G401.6 (cell line): ENCODE data around the gene XPR1.
"Not testable (repeated sequence)": the region's sequence is repeated elsewhere in the genome, so short reads cannot be mapped to it uniquely, and the experiment has no call there.

Experiments used
- FAIRE-seq: peaks from 2 replicates; lab custom pipeline; 2012; peaks lifted over from hg19 to GRCh38; lab: Jason Lieb, UNC

Gene XPR1

DNA sequence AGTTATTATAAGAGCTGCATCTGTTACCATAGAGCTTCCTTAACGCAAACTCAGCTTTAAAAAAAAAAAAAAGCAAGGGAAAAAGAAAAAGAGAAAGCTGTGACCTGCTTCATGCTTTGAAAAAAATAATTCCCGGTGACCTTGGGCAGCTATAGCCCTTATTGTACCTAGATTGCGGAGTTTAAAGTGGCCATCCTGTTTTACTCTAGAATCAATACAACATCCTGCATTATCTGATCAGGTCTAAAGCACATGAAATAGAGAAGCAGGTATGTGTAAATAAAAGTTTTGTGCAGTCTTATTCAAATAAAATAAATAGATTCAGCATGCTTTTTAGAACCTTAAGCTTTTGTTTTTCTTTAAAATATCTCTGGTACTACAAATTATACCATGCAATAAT is 154.1 kb downstream of the XPR1 start:
- no peak for FAIRE-seq

DNA sequence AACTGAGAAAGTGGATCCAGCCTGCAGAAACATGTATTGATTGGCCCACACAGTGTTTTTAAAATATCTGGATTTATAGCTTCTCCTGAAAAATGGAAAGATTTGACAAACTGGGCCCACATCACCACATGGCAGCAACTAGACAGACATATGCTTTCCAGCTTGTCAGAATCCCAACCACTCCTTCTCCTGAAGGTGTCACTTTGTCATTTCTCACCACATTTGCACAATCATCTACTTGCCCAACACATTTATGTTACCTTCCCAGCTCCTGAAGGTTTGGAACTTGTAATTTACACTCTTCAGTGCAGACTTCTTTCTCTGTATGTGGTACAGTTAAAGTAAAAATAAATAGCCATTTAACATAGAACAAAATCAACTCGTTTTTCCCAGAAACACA is 154.8 kb downstream of the XPR1 start:
- no peak for FAIRE-seq

DNA sequence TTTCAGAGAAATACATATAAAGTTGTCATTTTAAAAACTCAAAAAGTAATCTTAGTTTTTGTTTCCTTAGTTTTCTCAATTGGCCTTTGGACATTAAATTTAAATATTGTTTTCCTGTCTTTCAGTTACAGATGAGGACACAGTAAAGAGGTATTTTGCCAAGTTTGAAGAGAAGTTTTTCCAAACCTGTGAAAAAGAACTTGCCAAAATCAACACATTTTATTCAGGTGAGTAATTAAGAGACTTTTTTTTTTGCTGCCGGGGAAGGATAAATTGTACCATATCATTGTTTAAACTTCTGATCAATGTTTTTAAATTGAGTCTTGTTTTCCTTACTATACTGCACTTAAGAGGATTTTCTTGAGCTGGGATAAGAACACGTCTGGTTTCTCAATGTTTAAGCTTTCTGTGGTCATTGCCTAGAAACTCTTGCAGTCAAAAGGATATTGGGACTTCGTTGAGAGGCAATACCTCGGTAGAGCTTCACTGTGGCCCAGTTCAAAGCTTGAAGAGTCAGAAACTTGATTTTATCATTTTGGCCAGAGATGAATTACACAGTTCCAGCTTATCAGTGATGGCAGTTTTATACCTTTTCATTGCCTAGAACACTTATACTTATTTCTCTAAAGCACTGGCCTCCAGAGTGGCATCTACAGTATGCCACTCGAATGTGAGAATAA is 155.9 kb downstream of the XPR1 start:
- FAIRE-seq, result no peak

DNA sequence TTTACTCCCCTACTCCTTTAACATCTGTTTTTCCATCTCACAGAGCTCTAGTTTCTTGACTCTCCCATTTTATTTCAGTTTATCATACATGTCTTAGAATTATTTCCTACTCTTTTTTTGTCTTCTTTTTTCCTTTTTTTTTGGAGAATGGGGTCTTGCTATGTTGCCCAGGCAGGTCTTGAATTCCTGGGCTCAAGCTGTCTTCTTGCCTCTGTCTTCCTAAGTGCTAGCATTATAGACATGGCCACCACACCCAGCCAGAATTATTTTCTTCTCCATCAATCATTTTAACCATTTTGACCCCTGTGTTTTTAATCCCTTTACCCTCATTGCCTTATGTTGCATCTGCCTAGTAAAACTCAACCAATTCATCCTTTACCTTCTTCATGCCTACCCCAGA is 157.6 kb downstream of the XPR1 start:
- no peak for FAIRE-seq

DNA sequence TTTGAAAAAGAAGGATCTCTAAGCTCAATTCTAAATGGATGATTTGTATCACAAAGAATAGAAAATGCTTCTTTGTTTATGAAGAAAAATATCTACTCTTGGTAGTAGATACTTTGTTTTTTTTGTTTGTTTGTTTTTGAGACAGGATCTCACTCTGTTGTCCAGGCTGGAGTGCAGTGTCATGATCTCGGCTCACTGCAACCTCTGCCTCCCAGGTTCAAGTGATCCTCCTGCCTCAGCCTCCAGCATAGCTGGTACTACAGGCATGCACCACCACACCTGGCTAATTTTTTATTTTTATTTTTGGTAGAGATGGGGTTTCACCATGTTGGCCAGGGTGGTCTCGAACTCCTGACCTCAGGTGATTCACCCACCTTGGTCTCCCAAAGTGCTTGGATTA is 159.3 kb downstream of the XPR1 start:
- FAIRE-seq, result not testable (repeated sequence)

DNA sequence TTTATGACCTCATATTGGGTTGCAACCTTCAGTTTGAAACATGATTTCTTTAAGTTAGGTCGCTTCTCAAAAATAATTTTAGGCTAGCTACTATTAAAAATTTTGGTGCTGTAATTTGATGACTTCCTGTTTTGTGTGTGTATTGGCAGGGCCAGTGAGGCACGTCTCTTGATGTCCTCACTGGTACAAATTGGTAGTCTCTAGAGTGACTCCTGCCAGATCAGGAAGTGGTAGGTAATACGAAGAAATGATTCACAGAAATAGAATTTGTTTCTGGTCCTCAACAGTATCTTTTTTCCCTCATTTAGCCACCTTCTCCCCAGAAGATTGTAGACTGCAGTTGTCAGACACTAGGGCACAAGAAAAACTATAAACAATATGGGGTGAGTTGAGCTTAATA is 160.0 kb downstream of the XPR1 start:
- no peak for FAIRE-seq

DNA sequence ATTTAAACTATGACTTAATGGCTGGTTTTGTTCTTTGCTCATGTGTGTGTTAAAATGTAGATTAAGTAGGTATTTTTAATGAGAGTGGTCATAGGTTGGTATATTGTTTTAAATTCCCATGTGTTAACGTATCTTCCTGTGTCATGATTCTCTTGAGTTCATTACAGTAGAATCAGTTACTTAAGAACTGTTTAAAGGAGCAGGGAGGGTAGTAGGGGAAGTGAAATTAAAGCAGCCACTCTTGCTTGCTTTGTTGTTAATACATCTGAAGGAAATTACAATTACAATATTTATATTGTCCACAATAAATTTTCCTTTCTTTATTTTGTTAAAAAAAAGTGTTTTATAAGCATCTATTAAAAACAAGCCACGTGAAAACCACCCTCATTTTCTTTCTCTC is 161.6 kb downstream of the XPR1 start:
- FAIRE-seq, result no peak

DNA sequence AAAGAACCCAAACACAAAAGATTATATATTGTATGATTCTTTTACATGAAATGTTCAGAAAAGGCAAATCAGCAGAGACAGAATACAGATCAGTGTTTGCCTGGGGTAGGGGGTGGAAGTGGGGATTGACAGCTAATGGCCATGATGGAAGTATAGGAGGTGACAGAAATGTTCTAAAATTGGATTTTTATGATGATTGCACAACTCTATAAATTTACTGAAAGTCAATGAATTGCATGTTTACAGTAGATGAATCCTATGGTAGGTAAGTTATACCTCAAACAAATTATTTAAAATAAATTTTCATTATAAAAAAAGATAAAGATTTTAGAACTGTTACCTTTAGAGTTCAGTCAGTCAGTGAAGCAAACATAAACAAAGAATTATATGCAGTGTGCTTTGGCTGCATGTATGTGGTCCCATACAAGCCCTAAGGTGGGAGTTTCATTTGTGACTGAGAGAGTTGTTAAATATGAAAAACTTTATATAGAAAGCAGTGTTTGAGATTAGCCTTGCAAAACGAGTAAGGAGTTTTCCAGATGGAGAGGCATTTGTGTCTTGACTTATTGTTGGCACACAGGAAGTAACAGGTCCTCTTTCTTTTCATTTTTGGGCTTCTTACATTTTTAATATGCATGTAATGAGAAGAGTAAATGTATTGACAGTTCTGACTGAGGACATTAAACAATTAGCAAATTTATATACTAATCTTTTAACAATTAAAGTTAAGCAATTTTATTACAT is 165.2 kb downstream of the XPR1 start:
- FAIRE-seq, result no peak

DNA sequence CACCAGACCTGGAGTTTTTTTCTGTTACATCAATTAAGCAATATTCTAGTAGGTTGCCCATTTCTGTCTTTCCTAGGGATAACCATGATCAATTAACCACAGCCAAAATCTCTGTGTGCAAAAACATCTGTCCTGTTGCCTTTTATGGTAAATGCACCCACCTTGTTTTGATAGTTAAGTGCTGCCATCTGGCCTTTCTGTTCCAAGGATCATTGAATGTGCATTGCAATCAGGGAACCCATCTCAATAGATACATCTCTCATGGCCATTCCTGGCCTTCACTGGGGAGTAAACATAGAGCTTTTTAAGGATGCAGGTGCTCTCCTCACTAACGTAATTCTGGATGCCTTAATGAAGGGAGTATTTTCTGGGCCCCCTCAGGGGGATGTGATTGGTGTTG is 169.1 kb downstream of the XPR1 start:
- no peak for FAIRE-seq

DNA sequence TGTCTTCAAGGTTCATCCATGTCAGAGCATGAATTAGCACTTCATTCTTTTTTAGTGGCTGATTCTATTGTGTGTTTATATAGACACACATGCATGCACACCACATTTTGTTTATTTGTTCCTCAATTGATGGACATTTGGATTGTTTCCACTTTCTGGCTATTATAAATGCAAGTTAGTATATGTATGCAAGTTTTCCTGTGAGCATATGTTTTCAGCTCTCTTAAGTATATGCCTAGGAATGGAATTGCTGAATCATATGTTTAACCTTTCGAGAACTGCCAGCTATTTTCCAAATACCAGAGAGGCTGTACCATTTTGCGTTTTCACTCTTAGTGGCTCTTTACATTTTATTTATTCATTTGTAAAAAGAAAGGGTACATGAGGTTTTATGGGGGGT is 171.0 kb downstream of the XPR1 start:
- FAIRE-seq, result no peak

DNA sequence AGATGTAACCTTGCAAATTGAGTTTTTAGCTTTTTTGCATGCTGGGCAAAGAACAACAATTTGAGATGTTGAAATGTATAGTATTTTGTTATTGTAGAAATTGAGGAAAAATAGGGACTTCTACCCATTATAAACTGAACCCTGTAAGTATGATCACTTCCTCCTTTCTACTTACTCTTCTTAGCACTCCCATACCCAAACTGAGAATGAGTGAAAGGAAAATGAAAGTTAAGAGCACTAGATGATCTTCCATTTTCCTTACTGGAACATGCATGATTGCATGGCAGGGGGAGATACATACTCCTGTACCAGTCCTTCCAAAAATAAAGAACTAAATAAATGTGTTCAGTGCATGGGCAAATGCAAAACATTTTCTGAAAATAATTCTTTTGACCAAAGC is 173.5 kb downstream of the XPR1 start:
- FAIRE-seq, result no peak

DNA sequence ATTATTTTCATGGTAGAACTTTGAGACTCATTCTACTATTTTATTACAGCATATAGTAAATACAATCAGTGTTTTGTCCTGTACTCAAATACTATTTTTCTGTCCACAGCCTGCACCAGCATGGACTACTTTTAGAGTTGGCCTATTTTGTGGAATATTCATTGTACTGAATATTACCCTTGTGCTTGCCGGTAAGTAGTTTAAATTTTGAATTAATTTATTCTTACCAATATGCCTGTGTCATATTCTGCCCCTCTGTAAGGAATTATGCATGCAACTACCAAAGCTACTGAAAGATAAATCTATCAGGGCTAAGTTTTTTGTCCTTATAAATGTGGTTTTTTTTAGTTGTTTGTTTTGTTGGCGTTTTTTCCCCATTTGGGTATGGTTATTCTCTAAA is 179.5 kb downstream of the XPR1 start:
- no peak for FAIRE-seq

DNA sequence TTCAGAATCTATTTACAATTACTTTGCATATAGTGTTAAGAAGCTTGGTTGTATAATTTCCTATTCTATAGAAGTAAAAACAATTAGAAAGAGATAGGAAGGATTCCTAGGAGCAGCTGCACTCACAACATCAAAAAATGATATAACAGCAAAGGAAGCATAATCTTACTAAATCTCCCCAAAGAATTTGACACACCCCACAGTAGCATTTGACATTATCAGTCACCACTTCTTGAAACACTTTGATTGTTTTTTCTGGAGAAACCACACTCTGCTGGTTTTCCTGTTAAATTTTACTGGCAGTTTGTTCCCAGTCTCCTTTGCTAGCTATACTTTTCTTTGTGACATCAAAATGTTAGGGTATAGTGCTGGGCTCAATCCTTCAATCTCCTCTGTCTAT is 180.1 kb downstream of the XPR1 start:
- no peak for FAIRE-seq

DNA sequence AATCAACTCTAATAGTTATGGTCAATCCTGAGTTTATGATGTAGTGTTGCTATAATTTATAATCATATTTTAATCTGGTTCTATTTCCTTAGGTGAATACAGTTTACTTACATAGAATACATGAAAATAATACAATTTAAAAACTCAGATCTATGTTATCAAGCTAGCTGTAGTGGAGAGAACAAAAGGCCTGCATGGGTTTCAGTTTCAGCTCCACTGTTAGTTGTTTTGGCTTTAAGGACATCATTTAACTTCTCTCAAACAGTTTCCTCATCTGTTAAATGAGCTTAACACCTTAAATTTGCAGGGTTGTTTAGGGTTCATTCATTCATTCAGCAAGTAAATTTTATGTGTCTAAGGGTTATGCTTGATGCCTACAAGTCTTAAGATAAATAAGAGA is 182.4 kb downstream of the XPR1 start:
- FAIRE-seq, result no peak

DNA sequence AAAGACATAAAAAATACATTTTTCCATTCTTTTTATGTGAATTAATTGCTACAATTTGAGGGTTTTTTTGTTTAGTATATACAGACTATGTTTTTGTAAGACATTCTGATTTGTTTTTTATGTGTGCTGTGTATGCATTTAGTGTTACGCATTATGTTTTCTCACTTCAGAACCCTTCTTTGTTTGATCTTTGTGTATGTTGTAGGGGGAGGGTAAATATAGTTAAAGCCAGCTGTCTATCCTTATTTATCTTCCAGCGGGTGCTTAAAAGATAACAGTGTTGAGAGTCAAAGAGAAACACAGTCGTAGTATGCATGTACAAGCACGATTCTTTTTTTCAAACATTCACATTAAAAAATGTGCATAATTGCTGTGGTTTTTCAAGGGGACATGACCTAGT is 183.4 kb downstream of the XPR1 start:
- no peak for FAIRE-seq

DNA sequence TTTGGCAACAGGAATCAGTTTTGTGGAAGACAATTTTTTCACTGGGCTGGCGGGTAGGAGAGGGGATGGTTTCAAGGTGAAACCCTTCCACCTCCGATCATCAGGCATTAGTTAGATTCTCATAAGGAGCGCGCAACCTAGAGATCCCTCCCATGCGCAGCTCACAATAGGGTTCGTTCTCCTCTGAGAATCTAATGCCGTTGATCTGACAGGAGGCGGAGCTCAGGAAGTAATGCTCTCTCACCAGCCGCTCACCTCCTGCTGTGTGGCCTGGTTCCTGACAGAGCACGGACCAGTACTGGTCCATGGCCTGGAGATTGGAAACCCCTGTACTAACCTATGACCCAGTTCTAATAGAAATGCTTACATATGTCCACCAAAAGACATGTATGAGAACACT is 184.3 kb downstream of the XPR1 start:
- FAIRE-seq, result no peak

DNA sequence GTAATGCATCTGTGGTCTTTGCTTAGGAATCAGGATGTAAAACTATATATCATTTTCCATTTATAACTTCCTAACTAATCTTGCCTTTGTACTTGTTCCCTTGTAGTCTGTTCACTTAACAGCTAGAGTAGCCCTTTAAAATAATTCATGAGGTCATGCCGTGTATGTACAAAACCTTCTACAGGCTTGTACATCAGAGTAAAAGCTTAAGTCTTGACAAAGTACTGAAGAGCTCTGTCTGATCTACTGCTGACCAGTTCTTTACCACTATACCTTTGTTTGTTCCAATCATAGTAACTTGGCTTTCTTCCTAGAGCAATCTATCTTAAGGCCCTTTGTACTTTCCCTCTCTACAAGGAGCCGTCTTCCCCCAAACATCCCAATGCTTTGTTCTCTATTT is 190.1 kb downstream of the XPR1 start:
- no peak for FAIRE-seq

DNA sequence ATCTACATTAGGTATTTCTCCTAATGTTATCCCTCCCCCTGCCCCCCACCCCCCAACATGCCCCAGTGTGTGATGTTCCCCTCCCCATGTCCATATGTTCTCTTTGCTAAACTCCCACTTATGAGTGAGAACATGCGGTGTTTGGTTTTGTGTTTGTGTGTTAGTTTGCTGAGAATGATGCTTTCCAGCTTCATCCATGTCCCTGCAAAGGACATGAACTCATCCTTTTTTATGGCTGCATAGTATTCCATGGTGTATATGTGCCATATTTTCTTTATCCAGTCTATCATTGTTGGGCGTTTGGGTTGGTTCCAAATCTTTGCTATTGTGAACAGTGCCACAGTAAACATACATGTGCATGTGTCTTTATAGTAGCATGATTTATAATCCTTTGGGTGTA is 199.7 kb downstream of the XPR1 start:
- not testable (repeated sequence) for FAIRE-seq

DNA sequence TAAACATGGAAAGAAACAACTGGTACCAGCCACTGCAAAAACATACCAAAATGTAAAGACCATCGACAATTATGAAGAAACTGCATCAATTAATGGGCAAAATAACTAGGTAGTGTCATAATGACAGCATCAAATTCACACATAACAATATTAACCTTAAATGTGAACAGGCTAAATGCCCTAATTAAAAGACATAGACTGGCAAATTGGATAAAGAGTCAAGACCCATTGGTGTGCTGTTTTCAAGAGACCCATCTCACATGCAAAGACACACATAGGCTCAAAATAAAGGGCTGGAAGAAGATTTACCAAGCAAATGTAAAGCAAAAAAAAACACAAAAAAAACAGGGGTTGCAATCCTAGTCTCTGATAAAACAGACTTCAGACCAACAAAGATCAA is 201.4 kb downstream of the XPR1 start:
- not testable (repeated sequence) for FAIRE-seq

DNA sequence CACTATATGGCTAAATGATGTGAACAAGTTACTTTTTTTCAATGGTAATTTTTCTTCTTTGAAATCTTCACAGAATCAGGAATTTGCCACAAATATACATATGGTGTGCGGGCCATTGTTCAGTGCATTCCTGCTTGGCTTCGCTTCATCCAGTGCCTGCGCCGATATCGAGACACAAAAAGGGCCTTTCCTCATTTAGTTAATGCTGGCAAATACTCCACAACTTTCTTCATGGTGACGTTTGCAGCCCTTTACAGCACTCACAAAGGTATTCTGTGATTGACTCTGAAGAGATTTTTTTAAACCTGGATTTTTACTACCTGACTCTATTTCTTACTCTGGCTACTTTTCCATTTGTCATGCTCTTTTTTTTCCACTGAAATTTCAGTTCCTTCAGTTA is 204.6 kb downstream of the XPR1 start:
- no peak for FAIRE-seq

DNA sequence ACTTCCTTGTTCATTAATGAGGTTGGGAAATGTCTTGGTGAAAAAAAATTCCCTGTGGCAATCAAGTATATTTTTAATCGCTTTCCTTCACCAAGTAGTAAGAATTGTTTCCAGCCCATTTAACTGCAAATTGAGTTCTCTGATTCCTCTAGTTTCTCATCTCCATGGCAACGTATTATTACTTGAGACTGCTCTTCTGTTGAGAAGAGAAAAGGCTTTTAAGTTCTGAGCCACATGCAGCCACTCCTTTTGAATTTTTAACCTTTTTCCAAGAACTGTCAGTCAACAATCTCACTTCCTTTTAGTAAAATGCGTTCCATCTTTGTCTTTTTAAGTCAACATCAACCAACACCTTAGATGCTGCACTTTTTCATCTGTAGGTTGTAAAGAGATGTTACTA is 205.2 kb downstream of the XPR1 start:
- FAIRE-seq, result no peak

DNA sequence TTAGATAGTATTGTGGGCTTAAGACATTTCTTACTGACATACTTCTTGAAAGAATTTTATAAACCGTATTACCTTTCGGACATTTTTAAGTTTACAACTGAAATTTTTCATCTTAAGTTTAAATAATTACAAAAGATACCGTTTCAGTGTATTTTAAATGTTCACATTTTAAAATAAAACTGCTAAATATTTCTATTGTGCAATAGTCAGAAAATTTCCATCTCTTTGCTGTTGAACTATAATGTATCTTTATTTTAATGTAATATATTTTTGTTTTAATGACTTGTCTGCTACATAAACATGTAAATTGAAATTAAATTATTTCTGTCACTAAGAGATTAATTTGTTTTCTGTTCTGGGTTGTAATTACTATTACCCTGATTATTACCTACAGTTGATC is 206.7 kb downstream of the XPR1 start:
- FAIRE-seq, result peak; percentile 69

DNA sequence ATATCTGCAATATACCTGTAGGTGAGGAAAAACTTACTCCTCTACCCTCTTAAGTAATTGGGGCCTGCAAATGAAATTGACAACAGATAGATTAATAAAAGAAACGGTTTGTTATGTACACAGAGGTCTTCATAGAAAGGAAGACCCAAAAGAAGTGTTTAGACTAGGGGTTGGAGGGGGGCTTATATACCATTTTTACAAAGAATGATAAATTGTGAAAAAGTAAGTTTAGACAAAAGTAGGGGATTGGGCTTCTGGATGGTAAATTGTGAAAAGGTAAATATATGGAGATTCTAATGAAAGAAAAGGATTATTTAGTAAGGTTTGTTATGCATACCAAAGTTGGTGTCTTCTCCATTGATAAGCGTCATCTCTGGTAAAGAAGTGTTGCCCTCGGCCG is 207.7 kb downstream of the XPR1 start:
- no peak for FAIRE-seq

DNA sequence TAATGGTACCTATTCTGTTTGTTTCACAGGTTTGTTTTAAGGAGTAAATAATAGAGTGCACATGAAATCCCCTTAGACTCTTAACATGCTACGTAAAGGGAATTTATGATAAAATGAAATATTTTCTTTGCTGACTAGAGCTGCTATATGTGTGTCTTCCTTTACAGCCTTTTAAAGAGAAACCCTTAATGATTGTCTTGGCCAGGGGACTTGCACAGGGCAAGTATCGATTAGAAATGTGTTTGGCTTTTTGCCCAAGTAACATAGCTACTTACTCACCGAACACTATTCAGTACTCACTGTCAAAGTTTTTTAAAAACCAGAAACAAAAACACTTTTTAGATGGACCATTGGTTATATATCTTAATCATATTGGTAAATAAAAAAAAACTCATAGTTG is 209.6 kb downstream of the XPR1 start:
- no peak for FAIRE-seq
